ENCODE measurements around the gene OSBPL9.

GRCh38 chr1:51788938-51789337 lies 172.0 kb downstream of the OSBPL9 start:
- no peak for TF ChIP-seq CTCF (optimal IDR thresholded peaks at IDR 0.05 in 1 of 3, IDR thresholded peaks at IDR 0.05 in 1 of 3, conservative IDR thresholded peaks at IDR 0.05 in 1 of 3; ENCODE audit: extremely low read depth in 1 of 3, insufficient read depth in 2 of 3, low read length in 3 of 3)
- TF ChIP-seq EZH2 (IDR thresholded peaks at IDR 0.05; ENCODE audit: low read length) = no peak

Data from keratinocyte (primary cell).